ENCODE data around the gene PRSS53.

- TF ChIP-seq POLR2AphosphoS5 (IDR thresholded peaks at IDR 0.05; ENCODE audit: low read depth, low read length) (no peak), REST (IDR thresholded peaks at IDR 0.05; ENCODE audit: insufficient read depth in 1 of 2, low read depth in 2 of 2, low read length in 1 of 2) (no peak), CTCF (IDR thresholded peaks at IDR 0.05) (no peak)
Measured at GRCh38 chr16:31107465-31107867, 18.7 kb upstream of the PRSS53 start.
